HG02798 (cell line): ENCODE data around the gene AP3M1.

Experiments used
- ATAC-seq: cut with Tn5 transposase; IDR thresholded peaks from one replicate; pipeline ENCODE4 v1.9.1; 2021; ENCODE audit warnings: mild to moderate bottlenecking; ENCODE audit not compliant: unreplicated experiment, poor library complexity

Gene AP3M1

DNA sequence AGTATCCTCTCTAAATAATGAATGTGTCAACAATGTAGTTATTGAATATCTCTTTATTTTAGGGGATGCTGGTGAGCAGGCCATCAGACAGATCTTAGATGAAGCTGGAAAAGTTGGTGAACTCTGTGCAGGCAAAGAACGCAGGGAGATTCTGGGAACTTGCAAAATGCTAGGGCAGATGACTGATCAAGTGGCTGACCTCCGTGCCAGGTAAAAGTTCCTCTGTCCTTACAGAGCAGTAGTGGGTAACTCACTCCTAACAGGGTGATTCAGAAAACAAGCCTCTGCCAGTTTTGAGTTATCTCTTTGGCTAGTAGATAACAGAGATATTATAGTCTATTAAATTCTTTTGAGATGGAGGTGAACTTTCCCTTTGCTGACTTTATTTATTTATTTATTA is 67.3 kb downstream of the AP3M1 start:
- ATAC-seq, result no peak

DNA sequence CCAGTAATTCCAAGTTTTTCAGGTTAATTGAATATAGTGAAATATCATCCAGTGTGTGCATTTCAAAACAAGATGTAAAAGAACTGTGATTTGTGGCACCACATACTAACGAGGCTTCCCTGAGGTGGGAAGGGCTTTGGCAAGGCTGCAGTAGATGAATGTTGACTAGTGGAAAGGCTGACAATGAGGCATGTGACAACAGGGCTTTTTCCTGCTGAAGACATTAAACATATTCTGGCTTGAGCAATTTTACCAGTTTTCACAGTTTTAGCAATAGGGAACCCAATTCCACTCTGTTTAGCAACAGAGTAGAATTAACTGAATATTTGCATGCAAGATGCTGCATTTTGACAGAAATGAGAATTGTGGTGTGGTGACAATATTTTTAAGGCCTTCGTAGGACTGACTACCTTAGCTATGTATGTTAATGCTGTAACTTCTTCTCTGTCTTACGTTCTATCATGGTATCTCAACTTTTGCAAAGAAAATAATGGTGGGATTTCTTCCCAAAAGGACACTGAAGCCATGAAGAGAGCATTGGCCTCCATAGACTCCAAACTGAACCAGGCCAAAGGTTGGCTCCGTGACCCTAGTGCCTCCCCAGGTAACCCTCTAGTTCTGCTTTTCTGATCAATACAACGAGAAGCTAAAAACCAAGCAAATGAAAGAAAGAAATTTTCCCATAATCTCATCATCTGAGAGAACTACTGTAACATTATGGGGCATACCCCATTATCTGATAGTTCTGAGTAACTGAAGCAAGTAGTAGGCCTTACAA is 68.5 kb downstream of the AP3M1 start:
- no peak for ATAC-seq

DNA sequence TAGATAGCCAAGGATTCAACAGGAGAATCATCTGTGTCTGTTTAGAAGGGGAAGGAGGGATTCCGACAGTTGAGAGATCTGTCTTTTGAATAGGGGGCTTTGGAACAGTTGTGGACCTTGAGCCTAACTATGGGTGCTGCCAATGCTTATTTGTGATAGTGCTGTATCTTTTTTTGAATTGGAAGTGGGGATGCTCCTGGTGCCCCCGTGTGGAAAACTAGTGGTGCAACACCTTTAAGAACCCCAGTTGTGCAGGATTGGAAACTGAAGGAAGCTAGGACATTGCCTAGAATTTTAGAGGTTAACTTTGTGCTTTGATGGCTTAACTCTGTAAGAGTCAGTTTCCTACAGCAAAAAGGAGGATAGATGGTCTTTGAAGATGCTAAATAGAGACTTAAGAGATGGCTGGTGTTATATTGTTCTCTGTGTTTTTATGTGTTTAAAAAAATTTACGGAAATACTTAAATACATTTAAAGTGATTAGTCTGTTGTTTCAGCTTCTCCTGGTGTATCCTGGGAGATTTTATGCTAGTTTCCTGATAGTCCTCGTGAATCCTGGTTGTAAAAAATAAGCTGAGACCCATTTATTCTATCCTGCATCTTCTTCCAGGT is 69.3 kb downstream of the AP3M1 start:
- no peak for ATAC-seq

DNA sequence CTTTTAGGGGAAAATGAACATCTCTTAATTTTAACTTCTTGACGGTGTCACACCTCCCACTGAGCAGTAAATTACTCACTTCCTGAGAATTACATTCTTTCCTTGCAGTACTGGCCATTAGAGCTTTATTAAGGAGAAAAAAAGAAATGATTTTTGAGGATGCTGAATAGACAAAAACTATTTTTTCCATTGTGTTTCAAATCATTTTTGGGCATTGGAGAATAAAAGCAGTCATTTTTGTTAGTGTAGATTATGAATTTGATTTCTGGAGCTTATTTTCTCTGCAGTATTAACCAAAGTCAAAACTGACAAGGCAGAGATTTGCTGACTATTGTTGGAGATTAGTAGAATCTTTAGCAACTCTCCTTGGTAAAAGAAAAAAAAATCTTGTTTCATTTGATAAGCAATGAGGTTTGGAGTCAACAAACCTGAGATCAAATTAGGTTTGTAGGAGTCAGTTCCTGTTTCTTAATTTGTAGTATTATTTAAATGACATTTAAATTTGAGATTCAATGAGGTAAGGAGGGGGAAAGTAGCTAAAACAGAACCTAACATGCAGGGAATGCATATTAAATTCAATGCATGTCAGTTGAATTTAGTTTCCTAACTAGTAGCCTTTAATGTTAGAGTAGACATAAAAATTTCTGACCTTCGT is 70.6 kb downstream of the AP3M1 start:
- no peak for ATAC-seq

DNA sequence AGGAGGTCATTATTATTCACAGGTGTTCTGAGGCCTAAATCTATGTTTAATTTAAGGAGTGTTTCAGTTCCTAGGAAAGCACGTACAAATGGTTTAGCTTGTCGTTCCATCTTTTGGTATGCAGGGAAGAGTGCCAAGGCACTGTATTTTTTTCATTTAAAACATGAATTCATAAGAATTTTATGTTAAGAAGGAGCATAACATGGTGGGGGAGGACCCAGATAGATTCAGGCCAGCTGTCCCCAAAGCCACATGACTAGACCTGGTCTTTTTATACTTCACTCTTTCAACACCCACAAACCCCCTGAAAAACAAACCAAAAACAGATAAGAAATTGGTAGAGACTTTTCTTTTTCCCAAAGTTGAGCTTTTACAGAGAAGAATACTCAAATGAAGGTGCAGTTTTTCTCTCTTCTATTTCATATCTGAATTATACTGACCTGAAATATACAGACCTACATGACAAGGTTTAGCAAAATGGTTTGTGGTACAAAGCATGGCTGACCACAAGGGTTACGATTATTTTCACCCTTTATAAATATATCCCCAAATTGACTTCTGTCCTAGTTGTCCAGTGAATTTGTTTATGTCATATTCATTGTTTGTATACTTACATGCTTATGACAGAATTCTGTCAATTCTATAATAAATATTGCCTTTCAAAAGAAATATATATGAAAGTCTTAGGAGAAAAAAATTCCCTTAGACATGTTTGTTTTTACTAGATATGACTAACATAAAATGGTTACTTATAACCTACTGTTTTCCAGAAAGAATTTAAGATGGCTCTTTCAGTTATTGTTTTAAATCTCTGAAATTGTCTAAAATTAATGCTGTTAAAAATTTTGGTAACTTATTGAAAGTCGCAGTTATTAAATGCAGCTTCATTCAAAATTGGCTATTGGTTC is 71.3 kb downstream of the AP3M1 start:
- no peak for ATAC-seq

DNA sequence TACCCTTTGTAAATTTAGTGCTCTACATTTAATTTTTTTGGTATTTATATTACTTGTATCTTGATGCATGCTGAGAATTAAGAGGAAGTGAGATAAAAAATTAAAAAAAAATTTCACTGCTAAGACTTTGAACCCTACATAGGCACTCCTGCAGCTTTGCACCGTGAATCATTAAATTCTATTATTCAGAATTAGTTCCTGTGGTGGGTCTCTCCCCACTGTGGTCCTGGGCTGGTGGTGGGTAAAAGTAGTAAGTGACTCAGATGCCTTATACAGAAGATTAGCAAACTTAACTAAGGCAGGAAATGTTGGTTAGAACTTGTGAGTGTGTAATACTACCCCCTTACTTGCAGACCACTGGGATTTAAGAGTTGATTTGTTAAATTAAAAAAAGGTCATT is 72.6 kb downstream of the AP3M1 start:
- ATAC-seq, result no peak

DNA sequence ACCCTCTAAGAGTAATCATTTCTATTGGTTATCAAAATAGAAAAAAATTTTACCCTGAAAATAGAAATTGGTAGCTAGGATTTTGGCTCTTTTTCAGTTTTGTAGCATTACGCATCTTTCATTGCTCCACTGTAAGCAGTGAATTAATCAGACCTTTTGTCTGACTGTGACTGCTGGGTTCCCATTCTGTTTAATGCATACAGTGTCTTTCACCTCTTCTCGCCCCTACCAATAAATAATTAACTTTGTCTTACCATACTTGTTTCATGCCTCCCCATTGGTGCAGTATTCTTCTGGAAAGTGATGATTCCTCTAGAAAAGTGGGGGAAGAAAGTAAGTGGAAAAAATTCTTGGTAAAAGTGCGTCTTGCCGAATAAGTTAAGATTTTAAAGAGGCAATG is 73.2 kb downstream of the AP3M1 start:
- ATAC-seq, result no peak

DNA sequence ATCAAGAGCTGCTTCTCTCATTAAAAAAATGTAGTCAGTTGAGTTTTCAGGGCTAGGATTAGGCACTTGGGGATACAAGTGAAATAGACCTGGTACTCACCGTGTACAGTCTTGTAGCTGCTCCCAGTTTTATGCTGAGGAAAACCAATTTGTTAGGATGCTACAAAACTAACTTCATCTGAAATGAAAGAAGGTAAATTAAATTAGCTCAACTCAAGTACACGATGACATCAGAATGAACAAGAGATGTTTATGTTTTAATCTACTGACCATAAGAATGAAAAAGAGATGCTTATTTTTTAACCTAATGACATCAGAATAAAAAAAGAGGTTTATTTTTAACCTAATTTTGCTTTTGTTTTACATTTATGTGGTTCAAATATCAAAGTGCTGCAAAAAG is 73.7 kb downstream of the AP3M1 start:
- no peak for ATAC-seq

DNA sequence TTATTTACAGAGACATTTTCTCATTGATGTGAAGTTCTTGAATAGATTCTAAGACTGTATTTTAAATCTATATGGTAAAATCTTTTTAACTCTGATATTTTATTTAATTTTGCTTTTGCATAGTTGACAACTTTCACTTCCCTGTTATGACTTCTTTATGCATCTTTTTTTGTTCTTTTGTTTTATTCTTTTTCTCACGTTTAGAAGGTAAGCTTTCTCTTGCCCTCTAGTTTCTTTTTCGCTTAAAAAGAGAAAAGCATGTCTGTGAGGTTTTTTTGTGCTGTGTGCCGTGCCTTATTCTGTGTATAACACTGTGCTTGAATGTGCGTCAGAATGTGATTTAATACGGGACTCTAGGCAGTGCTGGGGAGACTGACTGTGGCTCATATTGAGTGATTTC is 74.7 kb downstream of the AP3M1 start:
- ATAC-seq, result no peak

DNA sequence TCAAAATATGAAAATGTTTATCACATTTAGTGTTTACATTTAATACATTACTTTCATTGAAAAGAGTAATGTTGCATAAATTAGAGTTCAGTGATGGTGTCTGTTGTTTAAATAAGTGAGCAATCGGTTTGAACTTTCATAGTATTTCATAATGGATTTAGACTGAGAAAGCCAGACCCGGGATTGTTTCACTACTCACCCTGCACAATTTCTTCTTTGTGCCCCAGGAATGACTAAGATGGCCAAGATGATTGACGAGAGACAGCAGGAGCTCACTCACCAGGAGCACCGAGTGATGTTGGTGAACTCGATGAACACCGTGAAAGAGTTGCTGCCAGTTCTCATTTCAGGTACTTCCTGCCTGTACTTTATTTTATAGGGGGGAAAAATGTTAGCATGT is 78.1 kb downstream of the AP3M1 start:
- ATAC-seq, result no peak

DNA sequence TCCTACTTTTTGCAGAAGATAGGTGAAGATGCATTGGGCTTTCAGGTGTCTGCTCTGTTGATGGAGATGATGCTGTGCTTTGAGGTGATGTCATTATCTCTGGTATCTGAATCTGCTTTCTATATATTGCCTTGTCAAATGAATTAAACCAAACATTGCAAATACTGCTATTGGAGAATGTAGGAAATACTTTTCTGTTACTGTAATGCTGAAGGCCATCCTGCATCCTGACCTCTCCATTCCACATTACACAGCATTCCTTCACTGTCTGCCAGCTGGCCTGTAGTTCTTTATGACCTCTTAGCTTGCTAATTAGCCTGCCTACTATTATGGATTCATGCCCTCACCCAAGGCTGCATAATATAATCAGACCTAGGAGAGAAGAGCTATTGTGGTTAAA is 79.5 kb downstream of the AP3M1 start:
- no peak for ATAC-seq
